Measurements from ENCODE around the gene RTF1. TPM values are rescaled to one million over a fixed set of nuclear protein-coding genes. Genes with fewer than 3 reads are reported as not detected.
A peak's percentile ranks its signal among the peaks of the same experiment; 100 is the strongest.

RTF1 gene
- total RNA-seq, 2 experiments from 2014 or later: 38.1 to 39.2 TPM

- H3K4me1 Mint-ChIP-seq: peaks cover 21% of the 10 kb centered on the region
- peaks cover 2% of the 10 kb centered on the region for H3K36me3 Mint-ChIP-seq
- no peaks in the 10 kb centered on the region for H3K9me3 Mint-ChIP-seq
- H3K27me3 Mint-ChIP-seq: peaks cover 68% of the 10 kb centered on the region
- H3K4me3 Mint-ChIP-seq: peak overlapping the region; percentile 47
- ATAC-seq (ENCODE audit: low read depth) (no peak), DNase-seq (peak; percentile 61)
- POLR2A ChIA-PET: interaction anchor here (0.8 kb wide), 1 partner anchor 17 kb away, joined by 3 read pairs; no protein-coding TSS in a partner anchor
- no peak overlapping the region for H3K27ac Mint-ChIP-seq
Measured at GRCh38 chr15:41494922-41495735, 78.2 kb downstream of the RTF1 start.

- POLR2A ChIA-PET: no interaction called here
- Mint-ChIP-seq H3K4me1 (peaks cover 15% of the 10 kb centered on the region), H3K36me3 (no peaks in the 10 kb centered on the region), H3K27me3 (peaks cover 76% of the 10 kb centered on the region), H3K4me3 (peak overlapping the region; percentile 37), H3K9me3 (no peaks in the 10 kb centered on the region), H3K27ac (no peak overlapping the region)
- no peak for DNase-seq
- ATAC-seq (ENCODE audit: low read depth): no peak
Measured at GRCh38 chr15:41495736-41496599, 79.1 kb downstream of the RTF1 start.

- H3K36me3 Mint-ChIP-seq: no peaks in the 10 kb centered on the region
- no peak overlapping the region for H3K4me3 Mint-ChIP-seq
- no peak overlapping the region for H3K27ac Mint-ChIP-seq
- peaks cover 80% of the 10 kb centered on the region for H3K27me3 Mint-ChIP-seq
- POLR2A ChIA-PET: no interaction called here
- no peak for ATAC-seq (ENCODE audit: low read depth)
- peaks cover 7% of the 10 kb centered on the region for H3K4me1 Mint-ChIP-seq
- no peaks in the 10 kb centered on the region for H3K9me3 Mint-ChIP-seq
- no peak for DNase-seq
Measured at GRCh38 chr15:41498657-41499056, 81.8 kb downstream of the RTF1 start.

- POLR2A ChIA-PET: no interaction called here
- H3K27ac Mint-ChIP-seq: no peak overlapping the region
- no peaks in the 10 kb centered on the region for H3K9me3 Mint-ChIP-seq
- ATAC-seq (ENCODE audit: low read depth) (no peak), DNase-seq (no peak)
- no peaks in the 10 kb centered on the region for H3K36me3 Mint-ChIP-seq
- H3K4me3 Mint-ChIP-seq: no peak overlapping the region
- peaks cover 84% of the 10 kb centered on the region for H3K27me3 Mint-ChIP-seq
- peaks cover 7% of the 10 kb centered on the region for H3K4me1 Mint-ChIP-seq
Measured at GRCh38 chr15:41499109-41499851, 82.4 kb downstream of the RTF1 start.

- no peaks in the 10 kb centered on the region for H3K9me3 Mint-ChIP-seq
- ATAC-seq (ENCODE audit: low read depth) (peak; percentile 37), DNase-seq (peak; percentile 59)
- peak overlapping the region; percentile 75 for H3K4me3 Mint-ChIP-seq
- peaks cover 83% of the 10 kb centered on the region for H3K27me3 Mint-ChIP-seq
- POLR2A ChIA-PET: interaction anchor here (1.4 kb wide), 1 partner anchor 12 kb away, joined by 3 read pairs; the partner anchor contains the start of gene LTK
- H3K4me1 Mint-ChIP-seq: peaks cover 7% of the 10 kb centered on the region
- no peak overlapping the region for H3K27ac Mint-ChIP-seq
- no peaks in the 10 kb centered on the region for H3K36me3 Mint-ChIP-seq
Measured at GRCh38 chr15:41501191-41501917, 84.5 kb downstream of the RTF1 start.

- peaks cover 7% of the 10 kb centered on the region for H3K4me1 Mint-ChIP-seq
- H3K9me3 Mint-ChIP-seq: no peaks in the 10 kb centered on the region
- H3K27ac Mint-ChIP-seq: no peak overlapping the region
- DNase-seq (peak; percentile 57), ATAC-seq (ENCODE audit: low read depth) (peak; percentile 57)
- peak overlapping the region; percentile 75 for H3K4me3 Mint-ChIP-seq
- H3K27me3 Mint-ChIP-seq: peaks cover 78% of the 10 kb centered on the region
- no peaks in the 10 kb centered on the region for H3K36me3 Mint-ChIP-seq
- POLR2A ChIA-PET: interaction anchor here (1.3 to 1.4 kb wide), 2 partner anchors 12 kb away, joined by 3 to 4 read pairs; partner anchors contain the start of gene LTK
Measured at GRCh38 chr15:41501931-41502794, 85.3 kb downstream of the RTF1 start.

- Mint-ChIP-seq H3K27me3 (peaks cover 76% of the 10 kb centered on the region), H3K9me3 (no peaks in the 10 kb centered on the region), H3K27ac (no peak overlapping the region), H3K4me3 (peak overlapping the region; percentile 75), H3K4me1 (peaks cover 7% of the 10 kb centered on the region), H3K36me3 (no peaks in the 10 kb centered on the region)
- POLR2A ChIA-PET: interaction anchor here (1.3 kb wide), 1 partner anchor 11 kb away, joined by 4 read pairs; the partner anchor contains the start of gene LTK
- peak; percentile 16 for ATAC-seq (ENCODE audit: low read depth)
- no peak for DNase-seq
Measured at GRCh38 chr15:41502795-41503668, 86.1 kb downstream of the RTF1 start.

- peaks cover 7% of the 10 kb centered on the region for H3K4me1 Mint-ChIP-seq
- no peak overlapping the region for H3K27ac Mint-ChIP-seq
- H3K36me3 Mint-ChIP-seq: no peaks in the 10 kb centered on the region
- H3K4me3 Mint-ChIP-seq: peak overlapping the region; percentile 17
- DNase-seq (no peak), ATAC-seq (ENCODE audit: low read depth) (no peak)
- H3K9me3 Mint-ChIP-seq: no peaks in the 10 kb centered on the region
- H3K27me3 Mint-ChIP-seq: peaks cover 73% of the 10 kb centered on the region
- POLR2A ChIA-PET: interaction anchor here (1.3 kb wide), 1 partner anchor 10 kb away, joined by 4 read pairs; the partner anchor contains the start of gene LTK
Measured at GRCh38 chr15:41503669-41504010, 86.7 kb downstream of the RTF1 start.

- no peaks in the 10 kb centered on the region for H3K9me3 Mint-ChIP-seq
- ATAC-seq (ENCODE audit: low read depth): no peak
- no peak overlapping the region for H3K4me3 Mint-ChIP-seq
- H3K27me3 Mint-ChIP-seq: peaks cover 67% of the 10 kb centered on the region
- no peak overlapping the region for H3K27ac Mint-ChIP-seq
- no peaks in the 10 kb centered on the region for H3K36me3 Mint-ChIP-seq
- no peak for DNase-seq
- H3K4me1 Mint-ChIP-seq: peaks cover 7% of the 10 kb centered on the region
- POLR2A ChIA-PET: interaction anchor here (0.7 kb wide), 1 partner anchor 39 kb away, joined by 3 read pairs; the partner anchor contains the start of gene RPAP1
Measured at GRCh38 chr15:41504751-41505492, 88.0 kb downstream of the RTF1 start.

- POLR2A ChIA-PET: no interaction called here
Measured at GRCh38 chr15:41505776-41506175, 88.9 kb downstream of the RTF1 start.

More at GRCh38 chr15:41505776-41506175, 88.9 kb downstream of the RTF1 start:
- Mint-ChIP-seq H3K4me3 (no peak overlapping the region), H3K27me3 (peaks cover 67% of the 10 kb centered on the region), H3K4me1 (peaks cover 7% of the 10 kb centered on the region), H3K36me3 (no peaks in the 10 kb centered on the region), H3K27ac (no peak overlapping the region), H3K9me3 (no peaks in the 10 kb centered on the region)
- DNase-seq (no peak), ATAC-seq (ENCODE audit: low read depth) (no peak)

All from activated naive CD8-positive, alpha-beta T cell treated with anti-CD3 and anti-CD28 coated beads, Interleukin-2, amount 10 ng/mL, durations not matched to agents 7 days and 5 days (primary cell).